Colonic mucosa (tissue), 4 donors: ENCODE data around the gene MAPK13. TPM values are rescaled to one million over a fixed set of nuclear protein-coding genes. Genes with fewer than 3 reads are reported as not detected.

Source experiments
- DNase-seq: peaks from one replicate; pipeline ENCODE4 v3.0.0-alpha.2; 2020
- H3K27ac ChIP-seq: fragments of 200-600 bp; one replicate; pipeline ENCODE4 v1.8.0; 2021
- H3K27me3 ChIP-seq: fragments of 200-600 bp; one replicate; pipeline ENCODE4 v1.8.0; 2021
- H3K36me3 ChIP-seq: fragments of 200-600 bp; one replicate; pipeline ENCODE4 v1.8.0; 2021
- H3K4me1 ChIP-seq: fragments of 200-600 bp; one replicate; pipeline ENCODE4 v1.8.0; 2021; ENCODE audit warnings: mild to moderate bottlenecking
- H3K4me3 ChIP-seq: fragments of 200-600 bp; one replicate; pipeline ENCODE4 v1.8.0; 2021
- H3K9ac ChIP-seq, 2 donors: one replicate each; pipeline ENCODE4 v1.7.0; 2013; ENCODE audit warnings: control low read depth in 2 of 2, low read depth in 2 of 2, low read length in 2 of 2
- H3K9me3 ChIP-seq: fragments of 200-600 bp; one replicate; pipeline ENCODE4 v1.8.0; 2021
- intact Hi-C: fragments of 100-400 bp; cut with DNase I; formaldehyde crosslinking; loops from one replicate; pipeline ENCODE4 v1.14.1; 2022
- total RNA-seq, 2 donors: library from RNA; stranded (reverse); fragmentation: NEBNext Ultra II Directional in 1 of 2; extraction: Animal tissue kit (Norgen Biotek cat#: 25700) in 1 of 2; gene quantifications; one replicate each; pipeline ENCODE4 v1.2.1, GENCODE V29; 2021
- TF ChIP-seq, protein P1 (sequence below): fragments of 200-600 bp; IDR thresholded peaks from one replicate; pipeline ENCODE4 v1.8.0; 2022; ENCODE audit warnings: antibody characterized with exemption, mild to moderate bottlenecking
- donor health status: healthy.
- donor health status: DM: no; HTN: no; CAD: no.
- donor health status: DM: no; HTN: no; CAD: no.

MAPK13 gene
- total RNA-seq, 2 donors from 2014 or later = 166 to 186 TPM

DNA sequence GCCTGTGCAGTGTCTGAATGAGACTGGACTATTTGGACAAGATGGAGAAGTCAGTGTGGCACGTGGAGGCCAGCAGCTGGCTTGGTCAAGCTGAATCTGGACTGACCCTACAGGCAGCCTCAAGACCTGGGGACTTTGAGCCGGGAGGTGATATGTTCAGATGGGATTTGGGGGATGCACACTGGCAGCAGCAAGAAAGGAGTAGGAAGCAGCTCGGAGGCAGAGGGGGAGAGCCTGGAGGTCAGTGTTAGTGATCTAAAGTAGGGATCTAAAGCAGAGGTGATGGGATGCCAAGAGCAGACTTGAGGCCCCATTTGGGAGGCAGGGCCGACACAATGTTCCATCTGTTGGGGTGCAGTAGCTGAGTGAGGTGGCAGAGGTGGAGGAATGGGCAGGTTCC lies 2.8 kb downstream of the MAPK13 start:
- Histone ChIP-seq H3K4me3 (no peak overlapping the region), H3K27me3 (no peaks in the 10 kb centered on the region), H3K9me3 (no peaks in the 10 kb centered on the region), H3K9ac (no peak overlapping the region), H3K4me1 (peaks cover 8% of the 10 kb centered on the region), H3K27ac (no peak overlapping the region), H3K36me3 (no peaks in the 10 kb centered on the region)
- intact Hi-C loops = no loop called here
- TF ChIP-seq, protein P1, sequence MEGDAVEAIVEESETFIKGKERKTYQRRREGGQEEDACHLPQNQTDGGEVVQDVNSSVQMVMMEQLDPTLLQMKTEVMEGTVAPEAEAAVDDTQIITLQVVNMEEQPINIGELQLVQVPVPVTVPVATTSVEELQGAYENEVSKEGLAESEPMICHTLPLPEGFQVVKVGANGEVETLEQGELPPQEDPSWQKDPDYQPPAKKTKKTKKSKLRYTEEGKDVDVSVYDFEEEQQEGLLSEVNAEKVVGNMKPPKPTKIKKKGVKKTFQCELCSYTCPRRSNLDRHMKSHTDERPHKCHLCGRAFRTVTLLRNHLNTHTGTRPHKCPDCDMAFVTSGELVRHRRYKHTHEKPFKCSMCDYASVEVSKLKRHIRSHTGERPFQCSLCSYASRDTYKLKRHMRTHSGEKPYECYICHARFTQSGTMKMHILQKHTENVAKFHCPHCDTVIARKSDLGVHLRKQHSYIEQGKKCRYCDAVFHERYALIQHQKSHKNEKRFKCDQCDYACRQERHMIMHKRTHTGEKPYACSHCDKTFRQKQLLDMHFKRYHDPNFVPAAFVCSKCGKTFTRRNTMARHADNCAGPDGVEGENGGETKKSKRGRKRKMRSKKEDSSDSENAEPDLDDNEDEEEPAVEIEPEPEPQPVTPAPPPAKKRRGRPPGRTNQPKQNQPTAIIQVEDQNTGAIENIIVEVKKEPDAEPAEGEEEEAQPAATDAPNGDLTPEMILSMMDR = no peak
- DNase-seq = no peak

- Histone ChIP-seq H3K4me3 (no peak overlapping the region), H3K36me3 (no peaks in the 10 kb centered on the region), H3K9me3 (no peaks in the 10 kb centered on the region), H3K9ac (peak overlapping the region in 1 of 2 donors; percentile 35), H3K27me3 (no peaks in the 10 kb centered on the region), H3K4me1 (peaks cover 8% of the 10 kb centered on the region), H3K27ac (no peak overlapping the region)
- no peak for DNase-seq
- intact Hi-C loops = no loop called here
- TF ChIP-seq, protein P1 = no peak
Observed at GRCh38 chr6:36133912-36134311, 3.6 kb downstream of the MAPK13 start.

GRCh38 chr6:36135053-36135731 lies 4.9 kb downstream of the MAPK13 start:
- TF ChIP-seq, protein P1 = no peak
- DNase-seq = no peak
- Histone ChIP-seq H3K27me3 (no peaks in the 10 kb centered on the region), H3K9me3 (no peaks in the 10 kb centered on the region), H3K4me3 (no peak overlapping the region), H3K27ac (no peak overlapping the region), H3K4me1 (peaks cover 8% of the 10 kb centered on the region), H3K36me3 (no peaks in the 10 kb centered on the region), H3K9ac (no peak overlapping the region)
- intact Hi-C loops = loop anchor here (5.0 kb wide), 1 partner anchor 62 kb away; the partner anchor contains the start of gene BRPF3

DNA sequence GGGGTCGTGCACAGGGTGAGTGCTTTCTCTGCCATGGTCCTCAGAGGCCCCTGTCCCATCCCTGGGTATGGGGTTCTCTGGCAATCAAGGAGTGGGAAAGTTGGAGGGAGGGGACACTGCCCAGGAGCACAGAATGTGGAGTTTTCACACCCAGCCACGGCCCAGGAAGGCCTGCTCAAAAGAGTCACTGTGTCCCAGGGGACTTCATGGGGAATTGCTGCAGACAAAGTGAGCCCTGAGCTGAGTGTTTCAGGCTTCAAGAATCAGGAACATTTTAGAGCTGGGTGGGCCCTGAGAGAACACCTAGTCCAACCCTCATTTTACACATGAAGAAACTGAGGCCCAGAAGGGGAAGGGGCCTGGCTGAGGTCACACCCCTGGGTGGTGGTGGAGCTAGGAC lies 5.7 kb downstream of the MAPK13 start:
- H3K4me1 ChIP-seq = peaks cover 8% of the 10 kb centered on the region
- TF ChIP-seq, protein P1 = no peak
- intact Hi-C loops = loop anchor here (5.0 kb wide), 1 partner anchor 61 kb away; the partner anchor contains the start of gene BRPF3
- no peak overlapping the region for H3K4me3 ChIP-seq
- H3K9me3 ChIP-seq = no peaks in the 10 kb centered on the region
- no peak overlapping the region for H3K9ac ChIP-seq
- H3K36me3 ChIP-seq = no peaks in the 10 kb centered on the region
- H3K27me3 ChIP-seq = no peaks in the 10 kb centered on the region
- H3K27ac ChIP-seq = no peak overlapping the region
- no peak for DNase-seq

- Histone ChIP-seq H3K27ac (no peak overlapping the region), H3K9ac (no peak overlapping the region), H3K36me3 (no peaks in the 10 kb centered on the region), H3K9me3 (no peaks in the 10 kb centered on the region), H3K27me3 (no peaks in the 10 kb centered on the region), H3K4me1 (peaks cover 8% of the 10 kb centered on the region), H3K4me3 (no peak overlapping the region)
- no peak for DNase-seq
- TF ChIP-seq, protein P1 = no peak
- intact Hi-C loops = loop anchor here (5.0 kb wide), 1 partner anchor 61 kb away; the partner anchor contains the start of gene BRPF3
Observed at GRCh38 chr6:36136551-36136950, 6.2 kb downstream of the MAPK13 start.
